CD4-positive, alpha-beta T cell treated with Interferon gamma for 1 hour (primary cell): Measurements from ENCODE around the gene FOXE3.

Experiments used
- DNase-seq: peaks from one replicate; pipeline ENCODE4 v3.0.0-alpha.2; 2020

The FOXE3 gene

DNA sequence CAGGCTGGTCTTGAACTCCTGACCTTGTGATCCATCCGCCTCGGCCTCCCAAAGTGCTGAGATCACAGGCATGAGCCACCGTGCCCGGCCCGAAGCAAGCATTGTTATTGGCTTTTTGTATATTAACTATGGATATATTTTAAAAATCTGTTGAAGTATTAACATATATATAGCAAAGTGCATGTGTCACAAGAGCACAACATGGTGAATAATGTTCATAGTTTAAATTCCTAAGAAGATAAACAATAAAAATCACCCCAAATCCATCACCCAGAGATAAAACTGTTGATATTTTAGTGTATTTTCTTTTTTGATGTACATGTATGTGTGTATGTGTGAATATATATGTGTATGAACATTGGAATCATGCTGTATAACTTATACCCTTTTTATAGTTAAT is 9.1 kb upstream of the FOXE3 start:
- DNase-seq: no peak

GRCh38 chr1:47407481-47407880 is 8.6 kb upstream of the FOXE3 start:
- DNase-seq: no peak

- DNase-seq: no peak
Observed at GRCh38 chr1:47409311-47410067, 6.6 kb upstream of the FOXE3 start.

GRCh38 chr1:47410068-47410455 is 6.0 kb upstream of the FOXE3 start:
- no peak for DNase-seq

- DNase-seq: no peak
Observed at GRCh38 chr1:47411436-47411835, 4.6 kb upstream of the FOXE3 start.

GRCh38 chr1:47412437-47412836 is 3.6 kb upstream of the FOXE3 start:
- DNase-seq: no peak

DNA sequence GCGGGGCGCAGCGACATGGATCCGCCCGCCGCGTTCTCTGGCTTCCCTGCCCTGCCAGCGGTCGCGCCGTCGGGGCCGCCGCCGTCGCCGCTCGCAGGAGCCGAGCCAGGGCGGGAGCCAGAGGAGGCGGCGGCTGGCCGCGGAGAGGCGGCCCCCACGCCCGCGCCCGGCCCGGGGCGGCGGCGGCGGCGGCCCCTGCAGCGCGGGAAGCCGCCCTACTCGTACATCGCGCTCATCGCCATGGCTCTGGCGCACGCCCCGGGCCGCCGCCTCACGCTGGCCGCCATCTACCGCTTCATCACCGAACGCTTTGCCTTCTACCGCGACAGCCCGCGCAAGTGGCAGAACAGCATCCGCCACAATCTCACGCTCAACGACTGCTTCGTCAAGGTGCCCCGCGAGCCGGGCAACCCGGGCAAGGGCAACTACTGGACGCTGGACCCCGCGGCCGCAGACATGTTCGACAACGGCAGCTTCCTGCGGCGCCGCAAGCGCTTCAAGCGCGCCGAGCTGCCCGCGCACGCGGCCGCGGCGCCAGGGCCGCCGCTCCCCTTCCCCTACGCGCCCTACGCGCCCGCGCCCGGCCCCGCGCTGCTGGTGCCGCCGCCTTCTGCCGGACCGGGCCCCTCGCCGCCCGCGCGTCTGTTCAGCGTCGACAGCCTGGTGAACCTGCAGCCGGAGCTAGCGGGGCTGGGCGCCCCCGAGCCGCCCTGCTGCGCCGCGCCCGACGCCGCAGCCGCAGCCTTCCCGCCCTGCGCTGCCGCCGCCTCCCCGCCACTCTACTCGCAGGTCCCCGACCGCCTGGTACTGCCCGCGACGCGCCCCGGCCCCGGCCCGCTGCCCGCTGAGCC is 459 bp downstream of the FOXE3 start:
- no peak for DNase-seq

- DNase-seq: no peak
Observed at GRCh38 chr1:47417170-47418044, 1.3 kb downstream of the FOXE3 start.

- DNase-seq: no peak
Observed at GRCh38 chr1:47418122-47418521, 2.0 kb downstream of the FOXE3 start.

DNA sequence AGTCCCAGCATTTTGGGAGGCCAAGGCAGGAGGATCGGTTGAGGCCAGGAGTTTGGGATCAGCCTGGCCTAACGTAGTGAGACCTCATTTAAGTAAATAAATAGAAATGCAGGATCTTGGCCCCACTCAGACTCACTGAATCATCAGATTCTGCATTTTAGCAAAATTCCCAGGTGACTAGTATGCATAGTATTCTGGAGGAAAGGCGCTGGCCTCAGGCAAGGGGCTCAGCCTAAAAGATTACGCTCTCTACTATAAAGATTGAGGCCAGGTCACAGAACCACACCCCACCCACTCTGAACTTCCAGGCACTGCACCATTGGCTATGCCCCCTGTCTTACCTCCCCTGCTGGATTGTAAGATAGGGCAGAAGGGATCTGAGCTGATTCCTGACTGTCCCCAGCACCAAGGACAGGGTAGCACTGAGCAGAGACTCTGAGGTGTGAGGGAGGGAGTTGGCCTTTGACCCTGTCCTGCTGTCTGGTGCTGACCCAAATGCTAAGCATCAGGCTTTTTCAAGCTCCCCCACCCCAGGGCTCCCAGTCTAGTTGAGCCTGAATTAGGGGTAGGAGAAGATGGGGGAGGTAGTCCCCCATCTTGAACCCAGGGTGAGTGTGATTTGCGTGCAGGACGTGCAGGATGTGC is 2.7 kb downstream of the FOXE3 start:
- DNase-seq: no peak

DNA sequence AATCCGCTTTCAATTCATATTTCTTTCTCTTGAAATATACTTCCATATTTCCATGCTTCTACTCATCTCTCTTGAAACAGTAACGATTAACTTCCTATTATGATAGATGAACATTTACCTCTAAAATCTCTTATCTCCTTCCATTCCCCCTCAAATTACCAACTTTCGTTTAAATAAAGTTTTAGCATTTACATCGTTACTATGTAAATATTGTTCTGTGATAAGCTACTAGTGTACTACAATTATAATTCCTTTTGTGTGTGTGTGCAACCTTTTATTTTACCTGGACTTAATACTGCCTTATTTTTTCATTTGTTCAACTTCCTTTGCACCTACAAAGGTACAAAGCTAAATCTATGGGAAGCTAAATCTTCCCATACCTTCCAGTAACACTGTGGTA is 4.5 kb downstream of the FOXE3 start:
- no peak for DNase-seq

DNA sequence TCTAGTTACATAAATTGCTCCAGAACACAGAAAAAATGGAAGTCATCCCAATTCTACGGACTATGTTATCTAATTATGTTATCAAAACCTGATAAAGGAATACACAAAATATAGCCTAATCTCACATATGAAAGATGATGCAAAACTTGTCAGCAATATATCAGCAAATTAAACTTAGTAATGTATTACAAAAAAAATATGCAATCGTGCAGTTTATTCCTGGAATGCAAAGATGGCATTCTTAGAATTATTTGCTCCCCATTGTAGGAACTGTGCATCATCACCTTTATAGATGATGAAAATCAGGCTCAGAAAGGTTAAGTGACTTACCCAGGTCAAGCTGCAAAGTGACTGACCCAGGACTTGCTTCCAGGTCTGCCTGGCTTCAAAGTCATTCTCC is 7.8 kb downstream of the FOXE3 start:
- no peak for DNase-seq

DNA sequence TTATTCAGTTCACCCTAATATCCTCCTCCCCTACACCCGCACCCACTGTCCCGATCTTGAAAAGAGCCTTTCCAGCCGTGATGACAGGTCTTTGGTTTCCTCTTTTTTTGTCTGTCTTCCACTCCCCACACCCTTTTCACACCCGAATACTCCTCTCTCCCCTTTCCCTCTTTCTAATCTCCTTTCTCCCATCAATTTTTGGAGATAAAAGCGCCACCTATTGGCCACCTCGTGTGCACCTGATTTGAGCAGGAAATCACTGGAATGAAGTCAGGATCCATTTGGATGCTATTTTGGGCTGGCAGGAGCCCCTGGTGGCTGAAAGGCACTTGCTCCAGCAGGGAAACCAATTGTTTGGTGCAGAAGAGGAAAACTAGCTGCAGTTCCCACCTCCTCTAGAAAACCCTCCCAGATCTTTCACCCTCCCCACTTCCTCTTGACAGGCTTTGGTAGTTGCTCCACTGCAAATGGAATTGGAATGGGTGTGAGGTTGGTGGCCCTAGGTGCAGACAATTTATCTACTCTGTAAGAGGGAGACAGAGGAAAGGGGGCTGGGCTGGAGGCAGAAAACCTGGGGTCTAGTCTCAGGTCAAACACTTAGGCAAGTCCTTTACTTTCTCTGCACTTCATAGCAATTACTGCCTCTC is 8.4 kb downstream of the FOXE3 start:
- no peak for DNase-seq

- DNase-seq: no peak
Observed at GRCh38 chr1:47431534-47431933, 15.4 kb downstream of the FOXE3 start.

- DNase-seq: peak; percentile 34
Observed at GRCh38 chr1:47432071-47433036, 16.3 kb downstream of the FOXE3 start.

GRCh38 chr1:47433037-47433421 is 16.9 kb downstream of the FOXE3 start:
- DNase-seq: no peak

DNA sequence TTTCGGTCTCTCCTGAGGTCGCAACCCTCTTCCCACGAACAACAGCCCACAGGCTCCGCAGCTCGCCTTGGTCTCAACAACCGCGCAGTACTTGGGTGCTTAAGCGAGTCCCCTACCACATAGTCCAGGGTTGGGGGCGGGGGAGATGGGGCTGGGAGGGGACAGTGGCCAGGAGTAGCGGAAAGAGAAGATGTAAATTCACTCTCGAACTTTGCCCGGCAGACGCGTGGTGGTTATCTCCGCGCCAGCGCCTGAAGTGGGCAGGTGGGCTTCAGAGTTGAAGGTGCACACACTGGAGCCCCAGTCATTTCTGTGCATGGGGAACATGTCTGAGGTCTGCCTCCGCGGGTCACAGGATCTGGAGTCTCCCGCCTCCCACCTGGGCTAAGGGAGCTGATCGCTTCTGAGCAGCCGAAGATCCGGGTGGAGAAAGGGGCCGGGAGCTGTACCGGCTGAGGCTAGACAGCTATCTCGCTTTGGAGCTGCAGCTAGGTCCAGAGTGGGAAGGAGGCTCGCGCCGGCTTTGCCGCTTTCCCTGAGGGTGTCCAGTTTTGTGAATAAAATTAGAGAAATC is 17.5 kb downstream of the FOXE3 start:
- DNase-seq: no peak

DNA sequence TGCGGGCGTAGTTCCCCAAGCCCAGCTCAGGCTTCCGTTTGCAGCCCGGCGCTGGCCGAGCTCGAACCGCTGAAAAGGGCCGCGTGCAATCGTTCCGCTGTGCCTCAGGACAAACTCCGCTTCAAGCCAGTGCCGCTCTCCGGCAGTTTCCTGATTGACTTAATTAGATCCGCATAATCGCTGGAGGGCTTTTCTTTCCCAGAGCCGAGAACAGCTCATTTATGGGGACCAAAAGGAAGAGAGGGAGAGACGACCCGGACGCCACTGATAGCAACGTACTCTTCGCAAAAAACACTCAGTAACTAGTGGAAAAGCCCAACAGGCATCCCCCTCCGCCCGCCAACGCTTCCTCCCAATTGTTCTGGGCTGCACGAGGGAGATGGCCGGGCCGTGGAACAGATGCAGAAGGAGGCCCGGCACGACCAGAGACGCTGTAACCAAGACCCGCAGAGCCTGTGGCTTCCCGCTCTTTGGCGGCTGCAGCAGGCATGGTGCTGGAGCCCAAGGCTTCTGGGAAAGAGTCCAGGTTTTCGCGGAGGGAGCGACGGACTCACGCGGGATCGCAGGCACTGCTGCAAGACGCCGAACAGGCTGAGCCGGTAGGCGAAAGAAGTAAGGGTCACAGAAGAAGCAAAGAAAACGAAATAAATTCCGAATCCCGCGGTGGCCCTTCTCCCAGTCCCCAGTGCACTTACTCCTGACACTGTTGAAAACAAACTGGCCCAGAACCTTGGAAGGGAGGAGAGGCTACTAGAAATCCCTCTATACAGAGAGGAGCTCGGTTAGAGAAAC is 18.2 kb downstream of the FOXE3 start:
- DNase-seq: no peak

DNA sequence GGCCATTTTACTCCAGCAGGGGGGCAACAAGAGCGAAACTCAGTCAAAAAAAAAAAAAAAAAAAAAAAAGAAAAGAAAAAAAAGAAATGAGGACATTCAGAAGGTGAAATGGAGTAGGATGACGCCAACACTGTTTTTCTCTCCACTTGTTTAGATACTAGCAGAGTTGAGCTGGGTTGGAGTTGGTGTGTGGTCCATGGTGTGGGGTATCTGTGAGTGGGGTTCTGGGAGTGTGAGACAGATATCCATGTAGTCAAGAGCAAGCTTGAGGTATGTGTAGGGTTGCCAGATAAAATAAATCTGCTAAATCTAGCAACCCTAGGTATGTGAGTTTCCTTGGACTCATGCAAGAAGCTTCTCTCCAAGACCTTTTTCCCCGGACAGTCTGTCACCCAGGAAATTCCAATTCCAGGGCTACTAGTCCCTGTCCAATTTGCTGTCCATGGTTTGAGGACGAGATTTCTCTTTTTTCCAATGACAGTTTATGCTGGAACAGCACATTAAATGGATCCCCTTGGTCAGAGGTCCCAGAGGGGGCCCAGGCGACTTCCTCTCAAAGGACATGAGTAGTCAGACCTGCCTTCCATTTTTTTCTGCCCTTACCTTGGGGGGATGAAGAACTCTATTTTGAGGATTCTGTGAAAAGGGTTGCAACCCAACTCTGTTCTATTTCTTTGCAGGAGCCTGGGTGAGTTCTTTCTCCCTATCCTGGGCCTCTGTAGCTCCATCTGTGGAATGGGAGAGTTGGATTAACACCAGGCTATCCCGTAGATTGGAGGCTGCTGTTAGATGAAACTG is 19.6 kb downstream of the FOXE3 start:
- no peak for DNase-seq
